Spleen (tissue), 11 donors: Measurements from ENCODE around the gene PCSK6. TPM values are rescaled to one million over a fixed set of nuclear protein-coding genes. Genes with fewer than 3 reads are reported as not detected.

ENCODE experiments used
- DNase-seq: peaks from one replicate; pipeline ENCODE4 v3.0.0-alpha.2; 2020
- H3K27ac ChIP-seq, 8 donors: fragments of 200-600 bp; sonication (generic) in 7 of 8; 1 replicate in 4 of 8; 2 replicates in 4 of 8; pipeline versions ENCODE4 v1.5.0 to v1.8.0; 2016 to 2021; ENCODE audit warnings: inconsistent platforms in 4 of 8, mild to moderate bottlenecking in 4 of 8, moderate library complexity in 1 of 8
- H3K27me3 ChIP-seq, 7 donors: fragments of 200-600 bp; sonication (generic) in 6 of 7; replicated peaks in 1 of 7; 1 replicate in 4 of 7; 2 replicates in 3 of 7; pipeline versions ENCODE4 v1.5.0 to v1.8.0; 2016 to 2021; ENCODE audit warnings: inconsistent platforms in 3 of 7, mild to moderate bottlenecking in 1 of 7
- H3K36me3 ChIP-seq, 6 donors: fragments of 200-600 bp; sonication (generic) in 5 of 6; 1 replicate in 4 of 6; 2 replicates in 2 of 6; pipeline versions ENCODE4 v1.5.0 to v1.8.0; 2016 to 2021; ENCODE audit warnings: inconsistent platforms in 2 of 6
- H3K4me1 ChIP-seq, 6 donors: fragments of 200-600 bp; sonication (generic) in 5 of 6; 1 replicate in 3 of 6; 2 replicates in 3 of 6; pipeline versions ENCODE4 v1.5.0 to v1.8.0; 2016 to 2021; ENCODE audit warnings: inconsistent platforms in 3 of 6
- H3K4me3 ChIP-seq, 8 donors: fragments of 200-600 bp; sonication (generic) in 7 of 8; 1 replicate in 4 of 8; 2 replicates in 4 of 8; pipeline versions ENCODE4 v1.5.0 to v1.8.0; 2016 to 2021; ENCODE audit warnings: inconsistent platforms in 4 of 8, mild to moderate bottlenecking in 4 of 8, moderate library complexity in 2 of 8
- H3K9me3 ChIP-seq, 8 donors: fragments of 200-600 bp; sonication (generic) in 7 of 8; 1 replicate in 4 of 8; 2 replicates in 4 of 8; pipeline versions ENCODE4 v1.5.0 to v1.8.0; 2016 to 2021; ENCODE audit warnings: inconsistent platforms in 4 of 8
- POLR2A ChIP-seq, 3 donors: fragments of 450-650 bp; IDR thresholded peaks; one replicate each; pipeline ENCODE4 v1.5.1; 2017; ENCODE audit warnings: antibody characterized with exemption in 3 of 3, mild to moderate bottlenecking in 1 of 3
- POLR2AphosphoS5 ChIP-seq, 3 donors: sonication (generic); formaldehyde crosslinking; IDR thresholded peaks; one replicate each; pipeline ENCODE4 v1.5.1; 2017; ENCODE audit warnings: antibody characterized with exemption in 3 of 3
- WGBS, 5 donors: extraction: QIAGEN DNeasy Blood & Tissue Kit in 3 of 5; methylation state at CpG; one replicate each; pipeline versions ENCODE4 v1.1.5 to v1.1.7; 2013 to 2018; 5-methylcytosine and 5-hydroxymethylcytosine counted together
- intact Hi-C: fragments of 100-400 bp; cut with DNase I; formaldehyde crosslinking; loops from one replicate; pipeline ENCODE4 v1.15.0; 2023; ENCODE audit warnings: low total_unique reads
- polyA plus RNA-seq, 3 donors: library from polyadenylated mRNA; stranded (reverse); fragments of 200-250 nt; gene quantifications; one replicate each; pipeline ENCODE4 v1.2.1, GENCODE V29; 2013
- total RNA-seq, 7 donors: library from RNA; depleted of rRNA in 3 of 7; stranded (reverse); fragments of >200 nt in 3 of 7; fragmentation: NEBNext Ultra II Directional in 4 of 7; extraction: Animal tissue kit (Norgen Biotek cat#: 25700) in 4 of 7; gene quantifications; one replicate each; pipeline versions ENCODE4 v1.1.0 to v1.2.1, GENCODE V29; 2016 to 2021
- TF ChIP-seq, protein P1 (sequence below), 11 experiments: fragments of 200-600 bp in 7 of 11; fragments of 450-650 bp in 4 of 11; sonication (generic) in 4 of 11; IDR thresholded peaks in 8 of 11; conservative IDR thresholded peaks in 3 of 11; 1 replicate in 7 of 11; 2 replicates in 4 of 11; pipeline versions ENCODE4 v1.4.0 to v1.8.0; 2016 to 2021; ENCODE audit warnings: antibody characterized with exemption in 11 of 11, inconsistent platforms in 4 of 11, mild to moderate bottlenecking in 1 of 11
- donor health status: healthy with polysubstance abuse.
- donor health status: DM: no; HTN: no; CAD: no; lungs with moderate emphysema.
- donor health status: DM: no; HTN: no; CAD: no.
- donor health status: Bipolar disorder and iron deficiency.
- donor health status: healthy.
- donor health status: DM: no; HTN: no; CAD: no.
- donor health status: DM: yes; HTN: yes; CAD: no.

Gene PCSK6
- total and polyA plus RNA-seq, 10 donors, result 10.0 to 403 (median 252) TPM

DNA sequence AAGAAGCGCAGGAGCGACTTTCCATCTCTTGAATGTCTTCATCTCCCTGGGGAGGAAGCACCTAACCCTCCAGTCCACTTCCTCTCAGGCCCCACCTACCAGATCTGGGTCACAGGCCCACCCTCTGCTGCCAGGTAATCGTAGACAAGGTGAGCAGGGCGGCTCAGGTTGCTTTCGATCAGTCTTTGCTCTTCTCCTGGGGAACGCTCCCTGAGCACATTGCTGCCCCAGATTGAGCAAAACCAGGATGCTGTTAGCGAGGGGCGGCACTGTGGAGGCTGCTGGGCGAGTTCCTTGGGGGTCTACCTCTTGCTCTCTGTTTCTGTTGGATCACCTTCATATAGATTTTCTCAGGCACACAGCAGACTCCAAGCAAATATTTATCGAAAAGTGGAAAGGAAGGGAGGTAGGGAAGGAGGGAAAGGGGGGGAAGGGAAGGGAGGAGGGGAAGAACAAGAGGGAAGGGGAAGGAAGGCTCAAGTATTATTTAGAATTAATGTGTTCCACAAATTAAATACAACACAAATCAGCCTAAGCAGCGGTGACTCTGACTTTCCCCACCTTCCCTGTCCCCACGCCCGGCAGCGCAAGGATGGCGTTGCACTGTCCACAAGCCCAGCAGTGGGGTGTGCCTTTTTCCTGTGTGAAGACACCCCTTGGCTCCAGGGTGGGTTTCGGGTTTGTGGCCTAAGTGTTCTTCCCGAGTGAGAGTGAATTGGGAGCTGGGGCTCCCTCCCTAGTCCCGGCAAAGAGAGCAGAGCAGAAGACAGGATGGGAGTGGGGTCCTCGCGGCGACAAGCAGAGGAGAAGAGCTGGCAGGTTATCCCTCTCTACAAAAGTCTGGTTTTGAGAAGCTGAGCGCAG lies 6.1 kb upstream of the PCSK6 start:
- intact Hi-C loops, result no loop called here
- no peak for DNase-seq
- WGBS, 5 donors, result 66 to 78% (median 71%) methylated on average over 22 of the region's 22 CpGs

DNA sequence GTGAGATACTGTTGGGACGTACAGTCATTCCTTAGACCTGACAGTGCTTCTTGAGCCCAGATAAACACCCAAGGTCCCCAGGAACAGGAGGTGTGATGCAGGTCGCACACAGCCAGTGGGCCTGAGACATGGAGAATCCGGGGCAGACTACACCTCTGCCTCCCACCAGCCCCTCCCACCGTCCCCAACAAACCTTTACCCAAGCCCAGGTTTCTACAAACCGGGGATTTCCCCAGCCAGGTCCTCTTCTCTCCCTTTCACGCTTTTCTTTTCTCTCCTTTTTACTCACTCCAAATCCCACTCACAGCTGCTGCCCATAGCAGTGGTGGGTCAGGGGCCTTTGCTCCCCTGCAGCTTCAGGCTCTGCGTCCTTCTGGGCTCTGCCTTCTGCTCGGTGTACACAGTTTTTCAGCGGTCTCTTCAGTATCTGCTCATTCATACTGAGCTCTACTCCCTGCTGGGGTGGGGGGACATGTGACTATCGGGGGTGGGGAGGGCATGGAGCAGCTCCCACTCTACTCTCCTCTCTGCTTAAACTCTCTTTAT lies 4.8 kb upstream of the PCSK6 start:
- Histone ChIP-seq H3K4me1 (peaks cover 2 to 64% (median 27%) of the 10 kb centered on the region in 6 donors), H3K27me3 (peaks cover 0 to 67% (median 11%) of the 10 kb centered on the region in 7 donors), H3K36me3 (no peaks in the 10 kb centered on the region), H3K27ac (no peak overlapping the region), H3K9me3 (no peaks in the 10 kb centered on the region), H3K4me3 (no peak overlapping the region)
- no peak for DNase-seq
- 65 to 76% (median 69%) methylated on average over 10 of the region's 10 CpGs for WGBS, 5 donors
- TF ChIP-seq, protein P1, sequence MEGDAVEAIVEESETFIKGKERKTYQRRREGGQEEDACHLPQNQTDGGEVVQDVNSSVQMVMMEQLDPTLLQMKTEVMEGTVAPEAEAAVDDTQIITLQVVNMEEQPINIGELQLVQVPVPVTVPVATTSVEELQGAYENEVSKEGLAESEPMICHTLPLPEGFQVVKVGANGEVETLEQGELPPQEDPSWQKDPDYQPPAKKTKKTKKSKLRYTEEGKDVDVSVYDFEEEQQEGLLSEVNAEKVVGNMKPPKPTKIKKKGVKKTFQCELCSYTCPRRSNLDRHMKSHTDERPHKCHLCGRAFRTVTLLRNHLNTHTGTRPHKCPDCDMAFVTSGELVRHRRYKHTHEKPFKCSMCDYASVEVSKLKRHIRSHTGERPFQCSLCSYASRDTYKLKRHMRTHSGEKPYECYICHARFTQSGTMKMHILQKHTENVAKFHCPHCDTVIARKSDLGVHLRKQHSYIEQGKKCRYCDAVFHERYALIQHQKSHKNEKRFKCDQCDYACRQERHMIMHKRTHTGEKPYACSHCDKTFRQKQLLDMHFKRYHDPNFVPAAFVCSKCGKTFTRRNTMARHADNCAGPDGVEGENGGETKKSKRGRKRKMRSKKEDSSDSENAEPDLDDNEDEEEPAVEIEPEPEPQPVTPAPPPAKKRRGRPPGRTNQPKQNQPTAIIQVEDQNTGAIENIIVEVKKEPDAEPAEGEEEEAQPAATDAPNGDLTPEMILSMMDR (IDR thresholded peaks at IDR 0.05 in 8 of 11, conservative IDR thresholded peaks at IDR 0.05 in 3 of 11), result no peak
- no peak for TF ChIP-seq POLR2A (IDR thresholded peaks at IDR 0.05)
- TF ChIP-seq POLR2AphosphoS5 (IDR thresholded peaks at IDR 0.05), result no peak
- intact Hi-C loops, result no loop called here

More for the DNA sequence above, 6.1 kb upstream of the PCSK6 start:
- Histone ChIP-seq H3K36me3 (no peaks in the 10 kb centered on the region), H3K9me3 (no peaks in the 10 kb centered on the region), H3K4me1 (peaks cover 2 to 68% (median 34%) of the 10 kb centered on the region in 6 donors), H3K4me3 (no peak overlapping the region), H3K27me3 (peaks cover 0 to 62% (median 4%) of the 10 kb centered on the region in 7 donors), H3K27ac (no peak overlapping the region)
- TF ChIP-seq POLR2AphosphoS5 (IDR thresholded peaks at IDR 0.05) (no peak), POLR2A (IDR thresholded peaks at IDR 0.05) (no peak)
- TF ChIP-seq, protein P1 (IDR thresholded peaks at IDR 0.05 in 8 of 11, conservative IDR thresholded peaks at IDR 0.05 in 3 of 11), result no peak

DNA sequence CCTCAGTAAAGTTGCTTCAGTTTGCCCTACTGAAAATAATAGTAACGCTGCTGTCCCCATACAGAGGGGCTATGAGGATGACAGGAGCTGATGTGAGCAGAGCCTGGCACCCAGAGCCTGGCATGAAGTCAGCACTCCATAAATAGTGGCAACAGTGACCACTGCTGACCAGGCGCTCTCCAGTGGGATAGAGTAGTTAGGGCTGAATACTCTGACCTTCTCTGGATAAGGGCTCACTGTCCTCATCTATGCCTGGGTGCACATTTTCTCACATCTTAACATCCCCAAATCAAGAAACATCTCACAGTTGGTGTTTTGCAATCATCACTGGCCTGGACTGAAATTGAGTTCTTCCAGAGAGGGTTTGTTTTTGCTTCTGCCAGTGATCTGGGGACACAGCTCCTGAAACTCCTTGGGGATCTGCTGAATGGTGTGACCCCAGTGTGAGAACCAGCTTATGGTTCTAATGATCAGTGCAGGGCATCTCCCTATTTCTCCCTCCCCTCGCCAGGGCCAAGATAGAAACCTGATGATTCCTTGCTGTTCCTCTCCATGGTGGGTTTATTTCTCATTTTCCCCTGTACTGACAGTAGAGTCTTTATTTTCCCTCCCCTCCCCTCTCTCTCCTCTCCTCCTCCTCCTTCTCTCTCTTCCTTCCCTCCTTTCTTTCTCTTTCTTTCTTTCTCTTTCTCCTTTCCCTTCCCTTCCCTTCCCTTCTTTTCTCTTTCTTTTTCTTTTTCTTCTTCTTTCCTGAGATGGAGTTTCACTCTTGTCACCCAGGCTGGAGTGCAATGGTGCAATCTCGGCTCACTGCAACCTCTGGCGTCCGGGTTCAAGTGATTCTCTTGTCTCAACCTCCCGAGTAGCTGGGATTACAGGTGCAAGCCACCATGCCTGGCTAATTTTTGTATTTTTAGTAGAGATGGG lies 3.5 kb upstream of the PCSK6 start:
- Histone ChIP-seq H3K4me1 (peaks cover 2 to 59% (median 26%) of the 10 kb centered on the region in 6 donors), H3K4me3 (no peak overlapping the region), H3K27me3 (peaks cover 0 to 80% (median 24%) of the 10 kb centered on the region in 7 donors), H3K9me3 (no peaks in the 10 kb centered on the region), H3K36me3 (no peaks in the 10 kb centered on the region), H3K27ac (no peak overlapping the region)
- 83 to 93% (median 91%) methylated on average over 7 of the region's 7 CpGs for WGBS, 5 donors
- DNase-seq, result no peak
- no peak for TF ChIP-seq POLR2A (IDR thresholded peaks at IDR 0.05)
- TF ChIP-seq POLR2AphosphoS5 (IDR thresholded peaks at IDR 0.05), result no peak
- TF ChIP-seq, protein P1 (IDR thresholded peaks at IDR 0.05 in 8 of 11, conservative IDR thresholded peaks at IDR 0.05 in 3 of 11), result no peak
- intact Hi-C loops, result no loop called here
